Epithelial cell of esophagus (primary cell): ENCODE results near the gene TNFRSF13B.
A peak's percentile ranks its signal among the peaks of the same experiment; 100 is the strongest.
"Not testable (repeated sequence)": the region's sequence is repeated elsewhere in the genome, so short reads cannot be mapped to it uniquely, and the experiment has no call there.

ENCODE experiments used
- DNase-seq: peaks from one replicate; pipeline ENCODE4 v3.0.0; 2010; ENCODE audit warnings: low read depth
- H3K4me3 ChIP-seq: 2 replicates; pipeline ENCODE4 v1.5.1; 2011; ENCODE audit warnings: mild to moderate bottlenecking, low read length, control low read depth
- CTCF ChIP-seq: IDR thresholded peaks from 2 replicates; pipeline ENCODE4 v1.5.1; 2011; ENCODE audit warnings: low read depth, mild to moderate bottlenecking, low read length, control low read depth, inconsistent platforms; ENCODE audit not compliant: insufficient read depth; ENCODE audit errors: missing control alignments

Gene TNFRSF13B

GRCh38 chr17:17018021-17018441 lies 46.1 kb upstream of the TNFRSF13B start:
- no peak for TF ChIP-seq CTCF

GRCh38 chr17:17017343-17018014 lies 45.6 kb upstream of the TNFRSF13B start:
- DNase-seq, result no peak
- TF ChIP-seq CTCF, result no peak
- no peak overlapping the region for H3K4me3 ChIP-seq

More at GRCh38 chr17:17018021-17018441, 46.1 kb upstream of the TNFRSF13B start:
- H3K4me3 ChIP-seq, result no peak overlapping the region
- no peak for DNase-seq

GRCh38 chr17:17016199-17017197 lies 44.6 kb upstream of the TNFRSF13B start:
- not testable (repeated sequence) for DNase-seq

GRCh38 chr17:17015230-17015629 lies 43.3 kb upstream of the TNFRSF13B start:
- TF ChIP-seq CTCF, result no peak
- peak; percentile 49 for DNase-seq
- no peak overlapping the region for H3K4me3 ChIP-seq

More at GRCh38 chr17:17016199-17017197, 44.6 kb upstream of the TNFRSF13B start:
- H3K4me3 ChIP-seq, result not testable (repeated sequence)

- DNase-seq, result peak; percentile 83
- H3K4me3 ChIP-seq, result not testable (repeated sequence)
These were observed 42.8 kb upstream of the TNFRSF13B start for GRCh38 chr17:17014748-17015124.

GRCh38 chr17:17013828-17014747 lies 42.2 kb upstream of the TNFRSF13B start:
- not testable (repeated sequence) for H3K4me3 ChIP-seq, DNase-seq

- not testable (repeated sequence) for H3K4me3 ChIP-seq
- DNase-seq, result peak; percentile 62
These were observed 39.4 kb upstream of the TNFRSF13B start for GRCh38 chr17:17011043-17011907.

- not testable (repeated sequence) for DNase-seq, H3K4me3 ChIP-seq
These were observed 38.7 kb upstream of the TNFRSF13B start for GRCh38 chr17:17010545-17011034.

- not testable (repeated sequence) for DNase-seq, H3K4me3 ChIP-seq
These were observed 38.1 kb upstream of the TNFRSF13B start for GRCh38 chr17:17009972-17010371.

GRCh38 chr17:17008621-17009397 lies 36.9 kb upstream of the TNFRSF13B start:
- DNase-seq, result not testable (repeated sequence)

GRCh38 chr17:17007891-17008290 lies 36.0 kb upstream of the TNFRSF13B start:
- not testable (repeated sequence) for DNase-seq

More at GRCh38 chr17:17008621-17009397, 36.9 kb upstream of the TNFRSF13B start:
- not testable (repeated sequence) for H3K4me3 ChIP-seq

GRCh38 chr17:17004997-17005614 lies 33.2 kb upstream of the TNFRSF13B start:
- H3K4me3 ChIP-seq, DNase-seq: not testable (repeated sequence)

More at GRCh38 chr17:17007891-17008290, 36.0 kb upstream of the TNFRSF13B start:
- H3K4me3 ChIP-seq, result not testable (repeated sequence)
